ENCODE results near the gene AGAP1.

AGAP1 gene

DNA sequence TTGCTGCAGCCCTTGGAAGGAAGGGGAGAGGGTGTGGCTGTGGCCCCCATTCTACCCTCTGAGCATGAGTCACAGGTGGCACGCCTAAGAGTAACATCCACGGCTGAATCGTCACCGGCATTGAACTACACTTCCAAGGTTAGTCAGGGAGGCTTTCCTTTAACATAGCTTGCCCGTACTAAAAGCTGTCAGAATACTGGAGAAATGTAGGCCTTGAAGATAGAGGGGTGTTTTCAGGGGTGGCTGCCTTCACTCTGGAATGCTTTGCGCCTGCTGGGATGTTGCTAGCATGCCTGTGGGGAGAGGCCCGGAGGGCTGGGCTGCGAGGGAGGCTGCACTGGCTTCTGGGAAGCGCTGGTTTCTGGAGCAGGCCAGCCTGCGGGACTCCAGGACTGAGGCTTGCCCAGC lies 333.7 kb downstream of the AGAP1 start:
- no peak for DNase-seq

DNA sequence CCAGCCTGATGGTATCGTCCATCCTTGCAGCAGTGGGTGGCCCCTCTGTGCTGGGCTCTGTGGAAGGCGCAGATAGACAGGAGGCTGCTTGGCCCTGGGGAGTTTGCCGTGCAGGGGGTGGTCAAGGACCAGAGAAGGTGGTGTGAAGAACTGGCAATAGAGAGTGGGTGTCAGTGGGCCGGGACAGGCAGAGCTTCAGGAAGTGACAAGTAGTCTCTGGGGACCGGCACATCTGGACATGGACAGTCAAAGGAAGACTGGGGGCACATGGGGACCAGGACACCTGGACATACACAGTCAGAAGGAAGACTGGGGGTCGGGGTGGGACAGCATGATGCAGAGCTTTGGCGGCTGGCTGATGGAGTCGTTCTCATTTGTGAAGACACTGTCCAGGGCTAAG lies 335.9 kb downstream of the AGAP1 start:
- no peak for DNase-seq

DNA sequence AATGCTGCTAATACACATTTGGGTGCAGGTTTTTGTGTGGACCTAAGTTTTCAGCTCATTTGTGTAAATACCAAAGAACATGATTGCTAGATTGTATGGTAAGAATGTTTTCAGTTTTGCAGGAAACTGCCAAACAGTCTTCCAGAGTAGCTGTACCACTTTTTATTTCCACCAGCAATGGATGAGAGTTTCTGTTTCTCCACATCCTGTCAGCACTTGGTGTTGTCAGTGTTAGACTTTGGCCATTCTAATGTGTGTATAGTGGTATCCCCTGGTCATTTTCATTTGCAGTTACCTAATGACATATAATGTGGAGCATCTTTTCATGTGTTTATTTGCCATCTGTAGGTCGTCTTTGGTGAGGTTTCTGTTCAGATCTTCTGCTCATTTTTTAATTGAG lies 337.9 kb downstream of the AGAP1 start:
- DNase-seq = no peak

DNA sequence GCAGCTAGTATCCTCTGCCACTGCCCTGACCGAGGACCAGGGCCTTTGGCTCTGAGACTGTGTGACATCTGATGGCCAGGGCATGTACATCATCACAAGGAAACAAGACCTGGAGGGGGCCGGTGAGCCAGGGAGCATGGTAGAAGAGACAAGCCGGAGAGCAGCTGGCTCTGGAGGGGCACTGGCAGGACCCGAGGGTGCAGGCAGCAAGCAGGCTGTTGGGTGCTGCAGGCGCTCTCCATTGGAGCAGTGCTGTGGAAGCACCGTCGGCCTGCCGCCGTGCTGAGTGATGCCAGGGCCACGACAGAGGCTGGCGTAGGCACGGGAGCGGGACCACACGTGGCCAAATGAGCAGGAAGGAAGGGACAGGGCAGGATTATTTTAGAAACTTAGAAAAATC lies 339.1 kb downstream of the AGAP1 start:
- no peak for DNase-seq

DNA sequence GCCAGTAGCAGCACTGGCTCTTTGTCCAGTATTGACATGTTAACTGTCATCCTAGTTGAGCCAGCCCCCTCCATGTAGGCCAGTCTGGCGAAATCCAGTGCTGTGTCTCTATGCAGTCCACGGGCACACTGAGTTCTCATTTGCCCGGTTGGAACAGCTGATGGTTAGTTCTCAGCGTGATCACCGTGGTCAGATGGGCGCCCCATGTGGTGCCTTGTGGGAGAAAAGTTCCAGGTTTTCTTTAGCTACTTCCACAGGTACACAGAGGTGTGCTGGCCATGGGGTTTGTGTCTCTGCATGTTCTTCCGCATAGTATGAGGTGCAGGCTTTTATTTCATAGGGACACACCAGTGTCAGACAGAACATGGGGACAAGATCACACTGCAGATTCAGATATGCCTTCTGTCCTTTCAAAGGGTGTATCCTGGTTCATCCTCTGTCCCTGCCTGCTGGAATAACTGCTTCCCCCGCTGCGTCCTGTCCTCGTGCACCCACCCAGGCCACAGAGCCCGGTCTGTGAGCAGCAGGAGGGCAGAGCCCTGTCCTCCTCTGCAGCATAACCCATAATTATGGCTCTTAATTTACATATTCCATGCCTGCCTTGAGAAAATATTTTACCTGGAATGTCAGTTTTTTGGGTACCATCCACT lies 340.3 kb downstream of the AGAP1 start:
- no peak for DNase-seq

DNA sequence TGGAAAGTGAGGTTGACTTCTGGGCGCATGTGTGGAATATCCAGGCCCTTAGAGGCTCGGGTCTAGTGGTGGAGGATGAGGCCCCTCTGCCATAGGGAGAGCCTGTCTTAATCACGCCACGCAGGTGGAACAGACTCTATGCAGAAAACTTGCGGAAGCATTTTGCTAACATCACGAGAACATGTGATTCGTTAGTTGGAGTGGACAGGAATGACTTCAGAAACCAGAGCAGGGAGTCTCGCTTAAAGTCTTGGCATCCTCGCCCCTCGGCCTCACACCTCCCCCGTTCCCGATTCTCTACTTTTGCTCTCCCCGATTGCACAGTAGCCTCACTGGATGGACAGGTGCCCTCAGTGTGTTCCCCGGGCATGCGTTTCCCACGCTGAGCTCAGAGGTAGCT lies 340.9 kb downstream of the AGAP1 start:
- no peak for DNase-seq

DNA sequence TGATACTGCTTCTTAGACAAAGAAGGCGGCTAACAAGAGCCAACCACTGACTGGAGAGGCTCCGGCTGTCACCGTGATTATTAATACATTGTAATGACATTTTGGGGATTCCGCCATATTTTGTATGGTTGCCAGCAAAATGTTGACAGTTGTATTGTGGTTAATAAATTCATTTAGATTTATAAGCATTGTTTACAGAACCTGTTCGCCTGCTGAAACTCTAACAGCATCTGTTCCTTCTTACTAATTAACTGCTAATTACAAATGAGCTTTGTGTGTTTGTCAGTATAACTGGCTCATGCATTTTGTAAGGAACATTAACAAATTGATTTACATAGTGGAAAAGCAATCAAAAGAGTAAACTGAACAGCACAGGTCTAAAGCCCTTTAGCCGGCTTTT lies 342.0 kb downstream of the AGAP1 start:
- DNase-seq = no peak

DNA sequence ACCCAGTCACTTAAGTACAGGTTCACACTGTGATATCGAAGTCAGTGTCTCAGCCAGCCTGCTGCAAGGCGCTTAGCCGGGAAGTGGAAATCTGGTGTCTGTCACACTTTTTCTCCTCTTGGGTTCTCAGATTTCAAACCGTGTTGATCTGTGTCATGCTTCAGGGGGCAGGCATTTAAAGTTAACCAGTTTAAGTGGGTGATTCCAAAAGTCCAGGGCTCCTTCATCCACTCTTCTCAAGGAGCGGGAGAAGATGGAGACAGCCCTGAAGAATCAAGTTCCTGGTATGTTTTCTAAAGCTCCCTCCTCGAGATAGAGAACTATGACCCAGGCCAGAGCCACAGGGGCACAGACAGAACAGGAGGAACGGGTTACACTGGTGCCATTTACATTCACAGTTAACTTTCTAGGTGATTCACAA lies 342.7 kb downstream of the AGAP1 start:
- DNase-seq = no peak

DNA sequence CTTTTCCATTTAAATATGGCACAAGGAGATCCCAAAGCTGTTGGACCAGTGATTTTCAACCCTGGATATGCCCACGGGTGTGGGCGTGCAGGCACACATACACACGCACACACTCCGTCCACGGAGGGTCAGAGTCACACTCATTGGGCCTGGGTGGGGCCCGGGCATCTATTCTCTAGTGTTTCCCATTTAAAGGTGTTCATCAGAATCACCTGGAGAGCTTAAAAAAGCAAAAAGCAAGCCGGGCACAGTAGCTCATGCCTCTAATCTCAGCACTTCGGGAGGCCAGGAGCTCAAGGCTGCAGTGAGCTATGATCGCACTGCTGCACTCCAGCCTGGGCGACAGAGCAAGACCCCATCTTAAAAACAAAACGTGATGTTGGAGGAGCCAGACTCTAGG lies 345.4 kb downstream of the AGAP1 start:
- DNase-seq = no peak

DNA sequence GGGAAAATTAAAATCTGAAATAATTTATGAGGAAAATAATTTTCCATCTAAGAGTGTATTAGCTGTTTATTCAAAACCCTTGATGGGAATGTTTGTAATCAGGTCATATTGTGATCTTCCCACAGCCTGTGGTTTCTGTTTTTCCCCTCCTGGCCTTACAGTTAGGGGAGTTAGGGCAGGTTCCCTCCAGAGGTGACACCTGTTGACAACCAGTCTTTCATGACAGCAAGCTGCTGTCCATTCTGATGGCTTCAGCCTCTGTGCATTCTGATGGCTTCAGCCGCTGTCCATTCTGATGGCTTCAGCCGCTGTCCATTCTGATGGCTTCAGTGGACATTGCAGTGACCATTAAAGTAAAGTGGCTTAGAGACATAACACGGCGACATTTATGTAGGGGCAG lies 346.1 kb downstream of the AGAP1 start:
- DNase-seq = no peak

DNA sequence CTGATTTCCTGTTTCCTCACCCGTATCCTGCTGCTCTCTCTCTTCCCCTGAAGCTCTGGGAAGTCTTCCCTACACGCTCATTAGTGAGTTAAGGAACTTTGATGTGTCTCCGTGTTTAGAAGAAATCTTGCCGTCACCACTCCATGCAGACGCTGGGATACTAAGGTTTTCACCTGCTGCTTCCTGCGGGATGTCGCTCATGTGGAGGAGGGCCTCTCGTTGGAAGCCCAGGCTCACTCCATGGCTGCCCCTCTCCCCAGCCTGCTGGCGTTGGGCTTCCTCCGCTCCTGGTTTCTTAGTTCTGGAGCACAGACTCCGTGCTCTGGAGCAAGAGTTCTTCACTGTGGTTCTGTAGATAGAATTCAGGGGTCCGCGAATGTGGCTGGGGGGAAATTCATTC lies 348.0 kb downstream of the AGAP1 start:
- DNase-seq = no peak

DNA sequence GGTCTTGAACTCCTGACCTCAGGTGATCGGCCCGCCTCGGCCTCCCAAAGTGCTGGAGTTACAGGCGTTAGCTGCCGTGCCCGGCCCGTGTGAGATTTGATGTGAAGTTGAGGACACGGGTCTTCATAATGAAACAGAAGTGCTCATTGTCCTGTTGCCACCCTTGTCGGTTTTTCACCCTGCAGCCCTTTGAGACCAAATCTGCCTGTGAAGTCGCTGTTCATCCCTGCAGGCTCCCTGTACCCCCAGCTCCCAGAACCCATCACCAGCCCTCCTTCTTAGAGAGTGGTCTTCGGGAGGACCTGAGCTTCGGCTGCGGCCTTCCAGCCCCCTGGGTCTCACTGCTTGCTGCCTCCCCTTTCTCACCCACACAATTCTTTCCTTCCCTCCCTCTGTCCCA lies 349.1 kb downstream of the AGAP1 start:
- no peak for DNase-seq

DNA sequence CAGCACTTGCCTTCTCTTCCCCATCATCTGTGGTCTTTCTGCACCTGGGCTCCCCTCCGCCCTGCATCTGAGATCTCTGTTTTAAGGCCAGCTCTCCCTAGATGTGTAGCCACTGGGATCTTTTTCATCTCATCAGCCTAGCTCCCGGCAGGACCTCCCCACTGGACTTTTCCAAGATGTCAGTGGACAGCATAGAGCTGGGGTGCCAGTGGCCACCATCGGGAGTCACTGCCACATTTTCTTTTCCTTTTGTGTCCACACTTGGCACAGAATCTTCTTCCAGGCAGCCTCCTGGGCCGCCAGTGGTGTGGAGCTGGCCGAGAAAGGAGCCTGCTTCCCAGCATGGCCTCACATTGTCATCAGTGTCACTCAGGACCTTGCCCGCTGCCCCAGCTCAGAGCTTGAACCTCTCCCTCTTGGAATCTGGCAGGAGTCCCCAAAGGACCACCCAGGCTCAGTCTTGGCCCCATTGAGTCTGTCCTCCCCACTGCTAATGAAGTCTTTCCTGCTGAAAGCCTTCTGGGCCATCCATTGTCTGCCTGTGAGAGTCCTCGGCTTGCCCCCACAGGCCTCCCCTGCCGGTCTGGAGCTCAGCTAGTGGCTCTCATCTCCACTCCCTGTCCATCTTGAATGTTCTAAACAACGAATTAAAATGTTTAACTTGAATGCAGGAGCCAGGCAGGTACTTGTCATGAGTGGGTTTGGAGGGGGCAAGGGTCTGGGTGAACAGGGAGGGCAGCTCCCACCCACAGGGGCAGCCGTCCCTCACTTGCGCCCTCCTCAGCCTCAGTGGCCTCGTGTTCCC lies 349.9 kb downstream of the AGAP1 start:
- DNase-seq = no peak

DNA sequence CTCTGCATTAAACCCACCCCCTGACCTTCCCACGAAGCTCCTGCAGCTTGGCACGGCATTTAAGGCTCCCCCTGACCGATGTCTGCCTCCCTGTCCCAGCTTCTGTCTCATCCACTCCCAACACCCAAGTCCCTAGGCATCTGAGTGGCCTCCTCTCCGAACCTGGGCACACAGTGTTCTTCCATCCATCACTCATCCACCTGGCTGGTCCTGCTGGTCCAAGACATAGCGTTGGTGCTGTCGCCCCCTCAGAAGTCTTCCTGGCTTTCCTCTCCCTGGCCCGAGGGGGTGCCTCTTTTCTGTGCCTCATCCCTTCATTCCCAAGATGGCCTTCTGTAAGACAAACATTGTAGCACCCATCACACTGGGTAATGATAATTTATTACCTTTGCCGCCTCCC lies 350.7 kb downstream of the AGAP1 start:
- DNase-seq = no peak

DNA sequence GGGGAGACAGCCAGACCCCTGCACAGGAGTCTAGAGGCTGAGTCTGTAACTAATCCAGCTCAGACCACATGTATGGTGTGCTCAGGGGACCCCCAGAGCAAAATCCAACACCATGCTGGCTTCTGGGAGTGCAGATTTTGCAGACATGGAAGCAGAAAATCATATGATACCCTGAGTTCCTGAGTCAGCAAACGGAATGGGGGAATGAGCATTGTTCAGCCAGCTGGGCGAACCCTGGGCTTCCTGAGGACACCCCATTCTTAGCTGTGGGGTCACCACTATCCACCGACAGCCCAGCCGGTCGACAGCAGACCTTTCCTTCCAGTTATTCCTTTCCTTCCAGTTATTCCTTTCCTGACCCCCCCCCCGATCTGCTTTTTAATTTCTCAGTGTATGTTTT lies 351.4 kb downstream of the AGAP1 start:
- DNase-seq = no peak

DNA sequence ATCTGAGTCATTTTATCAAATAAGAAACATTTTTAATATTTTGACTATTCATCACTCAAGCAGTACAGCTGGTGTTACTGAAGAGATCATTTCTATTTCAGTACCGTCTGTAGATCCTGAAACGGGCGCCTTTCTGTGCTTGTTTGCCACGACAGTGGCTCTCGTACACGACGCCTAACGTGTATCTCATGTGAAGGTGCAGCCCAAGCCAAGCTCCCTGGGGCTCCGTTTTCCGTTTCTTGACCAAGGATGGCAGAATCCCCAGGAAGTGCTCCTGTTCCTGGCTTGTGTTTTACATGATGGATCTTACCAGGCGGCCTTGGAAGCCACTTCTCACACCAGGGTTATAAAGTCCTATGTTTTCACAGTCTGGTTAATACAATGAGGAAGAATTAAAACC lies 353.7 kb downstream of the AGAP1 start:
- DNase-seq = no peak

DNA sequence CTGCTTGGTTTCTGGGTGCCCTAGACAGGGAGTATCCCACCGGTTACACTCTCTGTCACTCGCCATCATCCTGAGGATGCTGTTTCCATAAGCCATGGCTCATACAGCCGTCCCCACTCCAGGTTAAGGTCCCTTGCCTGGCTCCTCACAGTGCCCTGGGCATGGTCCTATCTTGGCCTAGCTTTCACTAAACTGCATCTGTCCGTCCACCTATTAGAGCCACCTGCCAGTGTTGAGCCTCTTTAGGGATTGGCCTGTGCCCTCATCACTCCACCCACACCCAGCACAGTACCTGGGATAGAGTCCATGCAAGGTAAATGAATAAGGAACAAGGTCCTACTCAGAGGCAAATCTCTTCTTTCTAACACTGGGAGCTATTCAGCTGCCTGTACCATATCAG lies 354.2 kb downstream of the AGAP1 start:
- no peak for DNase-seq

DNA sequence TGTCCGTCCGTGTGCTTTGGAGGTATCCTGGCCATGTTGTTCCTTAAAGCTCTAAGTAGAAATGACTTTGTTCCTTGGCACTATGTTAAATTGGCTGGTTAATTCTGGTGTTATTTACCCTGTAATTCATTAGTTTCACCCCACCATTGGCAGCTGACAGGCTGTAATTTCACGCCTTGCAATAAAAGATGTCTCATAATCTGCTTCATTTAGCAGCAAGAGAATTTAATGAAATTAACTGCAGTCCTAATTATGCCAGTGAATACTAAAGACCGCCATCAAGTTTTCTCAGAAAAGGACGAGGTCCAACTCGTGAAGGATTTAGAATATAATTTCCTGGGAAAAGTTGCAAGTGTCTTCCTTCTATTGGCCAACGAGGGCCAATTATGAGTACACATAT lies 355.1 kb downstream of the AGAP1 start:
- DNase-seq = no peak

DNA sequence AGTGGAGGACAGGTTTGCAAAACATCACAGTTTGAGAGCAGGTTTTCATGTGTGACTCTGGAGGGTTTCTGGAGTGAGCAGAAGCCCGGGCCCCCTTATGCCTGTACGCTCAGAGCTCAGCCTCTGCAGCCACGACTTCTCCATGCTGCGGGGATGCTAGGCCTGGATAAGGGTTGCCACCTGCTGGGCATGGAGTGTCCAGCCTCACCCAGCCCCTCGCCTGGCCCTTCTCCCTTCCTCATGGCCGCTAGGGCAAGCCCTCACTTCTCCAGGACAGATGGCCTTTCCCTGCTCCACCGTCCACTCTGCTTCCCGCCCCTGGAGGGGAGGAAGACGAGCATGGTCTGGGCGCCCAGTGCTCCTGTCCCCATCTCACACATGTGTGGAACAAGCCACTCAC lies 355.6 kb downstream of the AGAP1 start:
- DNase-seq = no peak

DNA sequence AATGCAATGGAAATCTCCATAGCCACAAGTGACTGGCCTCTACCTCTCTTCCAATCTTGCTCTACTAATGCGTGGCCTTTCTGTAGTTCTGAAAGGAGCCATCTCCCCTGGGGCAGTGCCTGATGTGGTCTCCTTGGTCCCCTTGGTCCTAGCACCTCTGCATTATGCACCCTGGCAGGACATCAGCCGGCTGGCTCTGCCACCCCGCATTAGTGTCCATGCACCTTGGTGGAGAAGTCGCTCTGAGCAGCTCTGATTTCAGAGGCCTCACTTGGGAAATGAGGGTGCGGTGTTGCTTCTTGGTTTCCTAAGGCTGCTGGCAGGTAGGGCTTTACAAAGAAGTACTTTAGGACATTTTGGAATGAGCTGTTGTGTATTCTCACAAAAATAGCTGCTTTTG lies 356.4 kb downstream of the AGAP1 start:
- DNase-seq = no peak

DNA sequence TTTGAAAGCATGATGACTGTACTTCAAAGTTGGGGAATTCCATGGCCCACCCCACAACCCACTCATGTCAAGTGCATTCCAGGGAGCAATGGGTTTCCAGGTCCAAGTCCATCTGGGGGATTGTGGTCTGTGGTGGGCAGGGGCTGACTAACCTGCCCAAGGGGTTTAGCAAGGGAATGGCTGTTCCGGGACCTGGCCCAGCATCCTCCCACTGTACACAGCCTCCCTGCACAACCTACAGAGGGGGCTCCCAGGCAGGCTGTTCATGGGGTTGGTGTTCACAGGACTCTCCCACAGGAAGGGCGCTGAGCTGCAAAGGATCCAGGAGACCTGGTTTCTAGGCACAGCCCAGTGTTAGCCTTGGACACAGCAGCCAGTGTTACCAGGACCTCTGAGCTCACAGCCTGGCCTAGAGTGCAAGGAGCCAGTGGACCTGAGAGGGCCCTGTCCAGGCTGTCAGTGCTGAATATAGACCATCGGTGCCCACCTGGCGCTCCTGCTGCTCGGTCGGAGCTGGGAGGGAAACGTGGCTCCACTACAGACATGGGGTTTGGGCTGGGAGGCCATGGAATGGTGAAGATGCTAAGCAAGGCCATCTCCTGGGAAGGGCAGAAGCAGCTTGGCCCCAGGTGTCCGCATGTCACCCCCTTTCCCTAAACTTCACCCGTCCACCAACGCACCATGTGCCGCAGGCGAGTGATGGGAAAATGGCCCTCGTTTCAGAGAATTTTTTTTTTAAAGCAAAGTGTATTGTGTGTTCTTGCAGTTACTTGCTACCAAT lies 357.1 kb downstream of the AGAP1 start:
- DNase-seq = no peak

DNA sequence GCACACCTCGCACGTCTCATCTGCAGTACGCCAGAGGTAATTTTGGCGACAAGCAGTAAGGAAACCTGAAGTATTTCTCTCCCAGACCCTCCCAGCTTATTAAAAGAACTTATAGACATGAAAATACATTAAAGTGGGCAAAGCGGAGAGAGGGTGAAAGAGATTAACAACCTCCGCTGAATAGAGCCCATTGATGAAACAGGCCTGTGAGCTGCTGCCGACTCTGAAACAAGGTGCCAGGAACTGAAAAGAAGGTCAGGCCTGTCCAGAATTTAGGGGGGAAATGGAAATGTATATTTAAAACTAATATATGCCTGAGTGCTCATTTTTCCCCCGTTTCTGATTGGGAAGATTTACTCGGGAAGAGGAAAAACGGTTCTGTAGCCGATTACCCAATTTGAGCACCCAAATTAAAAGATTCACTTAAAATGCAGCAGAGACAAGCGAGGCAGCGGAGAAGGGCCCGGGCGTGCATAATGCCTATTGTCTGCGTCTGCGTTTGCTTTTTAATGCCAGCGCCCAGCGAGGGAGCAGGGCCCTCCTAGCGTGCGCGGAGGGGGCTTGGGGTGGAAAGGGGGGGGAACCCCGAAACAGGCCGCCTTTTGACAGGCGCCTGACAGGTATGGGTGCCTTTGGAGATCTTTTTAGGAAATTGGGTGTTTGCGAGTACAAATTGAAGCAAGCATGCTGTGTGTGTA lies 358.1 kb downstream of the AGAP1 start:
- DNase-seq = no peak

DNA sequence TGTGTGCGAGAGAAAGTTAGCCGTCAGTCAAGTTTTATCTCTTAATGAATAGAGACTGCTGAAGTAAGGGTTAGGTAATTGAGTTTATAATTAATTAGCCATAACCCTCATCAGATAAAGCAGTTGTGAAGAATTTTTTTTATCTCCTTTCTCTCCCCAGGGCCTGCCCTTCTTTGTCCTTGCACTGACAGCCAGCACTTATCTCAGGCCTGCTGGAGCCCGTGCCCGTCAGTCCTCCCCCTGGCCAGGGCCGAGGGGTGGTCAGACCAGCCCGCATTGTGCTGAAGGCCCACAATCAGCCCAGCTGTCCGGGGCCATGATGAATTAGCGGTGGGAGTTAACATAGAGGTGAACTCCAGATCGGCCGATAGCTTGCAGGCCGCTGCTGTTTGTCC lies 358.7 kb downstream of the AGAP1 start:
- DNase-seq = no peak

Data from T-helper 2 cell (primary cell).